Breast epithelium (tissue), 4 donors: ENCODE results near the gene ZBTB4. TPM values are rescaled to one million over a fixed set of nuclear protein-coding genes. Genes with fewer than 3 reads are reported as not detected.
A peak's percentile ranks its signal among the peaks of the same experiment; 100 is the strongest.

Experiments used
- DNase-seq, 2 donors: peaks; one replicate each; pipeline ENCODE4 v3.0.0-alpha.2; 2019; ENCODE audit warnings: low spot score in 2 of 2
- H3K27ac ChIP-seq, 2 donors: fragments of 200-600 bp; sonication (generic) in 1 of 2; one replicate each; pipeline ENCODE4 v1.5.1; 2016 to 2019; ENCODE audit warnings: mild to moderate bottlenecking in 1 of 2
- H3K27me3 ChIP-seq, 2 donors: fragments of 200-600 bp; sonication (generic) in 1 of 2; one replicate each; pipeline versions ENCODE4 v1.5.1 to v1.6.0; 2017 to 2019; ENCODE audit warnings: control low read depth in 1 of 2, mild to moderate bottlenecking in 1 of 2
- H3K36me3 ChIP-seq: fragments of 200-600 bp; one replicate; pipeline ENCODE4 v1.5.1; 2019
- H3K4me1 ChIP-seq, 2 donors: fragments of 200-600 bp; sonication (generic); one replicate each; pipeline ENCODE4 v1.5.1; 2016 to 2019; ENCODE audit warnings: control low read depth in 1 of 2
- H3K4me3 ChIP-seq, 3 donors: fragments of 200-600 bp; sonication (generic); 1 replicate in 2 of 3; 2 replicates in 1 of 3; pipeline ENCODE4 v1.5.1; 2016 to 2019; ENCODE audit warnings: mild to moderate bottlenecking in 3 of 3, moderate library complexity in 2 of 3
- H3K9me3 ChIP-seq, 2 donors: fragments of 200-600 bp; sonication (generic) in 1 of 2; one replicate each; pipeline ENCODE4 v1.5.1; 2016 to 2019; ENCODE audit warnings: control low read depth in 1 of 2
- CTCF ChIP-seq, 3 donors: fragments of 450-650 bp; IDR thresholded peaks; one replicate each; pipeline ENCODE4 v1.5.1; 2016 to 2017; ENCODE audit warnings: antibody characterized with exemption in 3 of 3, mild to moderate bottlenecking in 3 of 3, moderate library complexity in 3 of 3
- POLR2A ChIP-seq: fragments of 450-650 bp; IDR thresholded peaks from one replicate; pipeline ENCODE4 v1.6.1; 2016; ENCODE audit warnings: antibody characterized with exemption, mild to moderate bottlenecking, moderate library complexity
- POLR2AphosphoS5 ChIP-seq, 3 donors: sonication (generic); formaldehyde crosslinking; IDR thresholded peaks; one replicate each; pipeline ENCODE4 v1.6.1; 2017; ENCODE audit warnings: antibody characterized with exemption in 3 of 3
- intact Hi-C: fragments of 100-400 bp; cut with DNase I; formaldehyde crosslinking; loops from one replicate; pipeline ENCODE4 v1.15.1; 2023; ENCODE audit warnings: low total_unique reads
- total RNA-seq, 3 donors: library from RNA; depleted of rRNA; stranded (reverse); fragments of >200 nt; gene quantifications; one replicate each; pipeline ENCODE4 v1.1.0, GENCODE V29; 2016

The ZBTB4 gene
- total RNA-seq, 3 donors from 2014 or later: 34.4 to 46.9 (median 45.7) TPM

- Histone ChIP-seq H3K27ac (peak overlapping the region; percentile 70 to 73), H3K4me3 (no peak overlapping the region), H3K9me3 (no peaks in the 10 kb centered on the region), H3K36me3 (no peaks in the 10 kb centered on the region), H3K4me1 (no peaks in the 10 kb centered on the region), H3K27me3 (no peaks in the 10 kb centered on the region)
- DNase-seq: no peak
- no peak for TF ChIP-seq POLR2A
- TF ChIP-seq POLR2AphosphoS5 (IDR thresholded peaks at IDR 0.05): no peak
- TF ChIP-seq CTCF (IDR thresholded peaks at IDR 0.05): no peak
- intact Hi-C loops: no loop called here
Measured at GRCh38 chr17:7463372-7463846, 16.0 kb downstream of the ZBTB4 start.

GRCh38 chr17:7462474-7463371, 16.7 kb downstream of the ZBTB4 start:
- H3K27me3 ChIP-seq: no peaks in the 10 kb centered on the region
- H3K4me1 ChIP-seq: no peaks in the 10 kb centered on the region
- no peak overlapping the region for H3K4me3 ChIP-seq
- peak overlapping the region; percentile 70 to 73 for H3K27ac ChIP-seq
- intact Hi-C loops: no loop called here
- H3K9me3 ChIP-seq: no peaks in the 10 kb centered on the region
- DNase-seq: no peak
- H3K36me3 ChIP-seq: no peaks in the 10 kb centered on the region
- no peak for TF ChIP-seq POLR2A

- TF ChIP-seq POLR2A: no peak
- TF ChIP-seq CTCF (IDR thresholded peaks at IDR 0.05): no peak
- TF ChIP-seq POLR2AphosphoS5 (IDR thresholded peaks at IDR 0.05): no peak
- H3K27ac ChIP-seq: peak overlapping the region in 1 of 2 donors; percentile 70
- intact Hi-C loops: no loop called here
- no peak for DNase-seq
- H3K4me1 ChIP-seq: no peaks in the 10 kb centered on the region
- H3K36me3 ChIP-seq: no peaks in the 10 kb centered on the region
- H3K9me3 ChIP-seq: no peaks in the 10 kb centered on the region
- H3K27me3 ChIP-seq: no peaks in the 10 kb centered on the region
- H3K4me3 ChIP-seq: no peak overlapping the region
Measured at GRCh38 chr17:7460850-7461660, 18.4 kb downstream of the ZBTB4 start.

- intact Hi-C loops: no loop called here
- no peak for TF ChIP-seq POLR2AphosphoS5 (IDR thresholded peaks at IDR 0.05)
- no peak for TF ChIP-seq POLR2A
- no peak for TF ChIP-seq CTCF (IDR thresholded peaks at IDR 0.05)
- no peaks in the 10 kb centered on the region for H3K4me1 ChIP-seq
- no peaks in the 10 kb centered on the region for H3K9me3 ChIP-seq
- H3K27ac ChIP-seq: no peak overlapping the region
- H3K36me3 ChIP-seq: no peaks in the 10 kb centered on the region
- DNase-seq: no peak
- H3K27me3 ChIP-seq: no peaks in the 10 kb centered on the region
- H3K4me3 ChIP-seq: no peak overlapping the region
Measured at GRCh38 chr17:7459961-7460545, 19.4 kb downstream of the ZBTB4 start.

- TF ChIP-seq POLR2AphosphoS5 (IDR thresholded peaks at IDR 0.05) (no peak), POLR2A (no peak), CTCF (IDR thresholded peaks at IDR 0.05) (no peak)
- Histone ChIP-seq H3K36me3 (no peaks in the 10 kb centered on the region), H3K4me1 (no peaks in the 10 kb centered on the region), H3K9me3 (no peaks in the 10 kb centered on the region), H3K27me3 (no peaks in the 10 kb centered on the region), H3K27ac (no peak overlapping the region), H3K4me3 (no peak overlapping the region)
- no peak for DNase-seq
- intact Hi-C loops: no loop called here
Measured at GRCh38 chr17:7448461-7448860, 31.0 kb downstream of the ZBTB4 start.
